ENCODE data around the gene ARHGAP6.

Gene ARHGAP6

DNA sequence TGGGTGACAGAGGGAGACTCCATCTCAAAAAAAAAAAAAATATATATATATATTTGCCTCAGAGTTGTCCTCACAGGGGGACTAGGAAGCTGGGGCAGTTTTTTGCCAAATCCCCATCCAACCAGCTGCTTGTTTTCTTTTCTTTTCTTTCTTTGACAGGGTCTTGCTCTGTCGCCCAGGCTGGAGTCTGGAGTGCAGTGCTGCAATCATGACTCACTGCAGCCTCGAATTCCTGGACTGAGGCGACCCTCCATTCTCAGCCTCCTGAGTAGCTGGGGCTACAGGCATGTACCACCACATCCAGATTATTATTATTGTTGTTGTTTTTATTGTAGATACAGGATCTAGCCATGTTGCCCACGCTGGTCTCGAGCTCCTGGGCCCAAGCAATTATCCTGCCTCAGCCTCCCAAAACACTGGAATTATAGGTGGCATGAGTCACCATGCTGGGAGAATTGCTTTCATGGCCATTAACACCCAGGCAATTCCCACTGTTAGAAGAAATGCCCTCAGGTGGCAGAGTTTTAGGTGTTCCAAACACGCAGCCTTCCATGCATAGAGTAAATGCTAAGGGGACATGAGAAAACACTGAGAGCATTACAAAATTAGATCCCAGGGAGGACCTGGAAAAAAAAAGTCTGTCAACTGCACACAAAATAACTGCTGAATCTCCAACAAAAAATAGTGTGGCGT is 98.0 kb downstream of the ARHGAP6 start:
- H3K36me3 Mint-ChIP-seq (ENCODE audit: low read depth): no peaks in the 10 kb centered on the region
- H3K27me3 Mint-ChIP-seq: no peaks in the 10 kb centered on the region
- H3K9me3 Mint-ChIP-seq: no peaks in the 10 kb centered on the region
- H3K4me1 Mint-ChIP-seq (ENCODE audit: low read depth): no peaks in the 10 kb centered on the region
- H3K4me3 Mint-ChIP-seq: no peak overlapping the region
- no peak overlapping the region for H3K27ac Mint-ChIP-seq

DNA sequence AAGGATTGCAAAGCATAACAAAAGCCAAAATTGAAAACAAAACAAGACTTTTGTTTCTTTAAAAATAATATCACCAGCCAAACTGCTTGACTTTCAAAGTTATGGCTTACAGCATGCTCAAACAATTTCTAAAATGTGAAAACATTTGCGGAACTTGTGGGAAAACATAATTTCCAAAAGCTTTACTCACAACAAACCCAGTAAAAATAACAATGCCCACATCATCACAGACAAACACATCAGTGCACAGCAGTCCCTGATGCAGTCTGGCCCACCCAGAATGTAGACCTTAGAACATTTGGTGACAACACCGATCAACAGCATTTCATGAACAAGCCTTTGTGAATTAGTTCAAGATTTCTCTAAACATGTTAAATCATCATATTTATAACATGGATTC is 98.9 kb downstream of the ARHGAP6 start:
- Mint-ChIP-seq H3K9me3 (no peaks in the 10 kb centered on the region), H3K27me3 (no peaks in the 10 kb centered on the region), H3K4me3 (no peak overlapping the region), H3K36me3 (ENCODE audit: low read depth) (no peaks in the 10 kb centered on the region), H3K4me1 (ENCODE audit: low read depth) (no peaks in the 10 kb centered on the region), H3K27ac (no peak overlapping the region)

DNA sequence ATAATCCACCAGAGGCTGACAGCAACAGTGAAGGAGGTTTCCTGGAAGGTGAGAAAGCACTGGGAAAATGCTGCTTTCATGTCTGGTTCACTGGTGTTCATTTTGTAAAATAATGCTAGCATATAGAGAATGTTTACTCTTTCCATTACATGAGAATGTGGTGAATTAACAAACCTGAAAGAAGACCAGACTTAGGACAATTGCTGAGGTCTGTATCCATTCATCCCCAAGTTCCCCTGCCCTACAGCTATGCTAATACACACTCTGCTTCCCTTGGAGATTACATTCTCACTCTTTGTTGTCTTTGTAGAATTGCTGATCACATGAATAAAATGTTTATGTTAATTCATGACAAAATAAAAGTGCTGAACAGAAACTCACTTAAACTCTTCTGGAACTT is 99.5 kb downstream of the ARHGAP6 start:
- no peak overlapping the region for H3K27ac Mint-ChIP-seq
- no peaks in the 10 kb centered on the region for H3K9me3 Mint-ChIP-seq
- no peaks in the 10 kb centered on the region for H3K36me3 Mint-ChIP-seq (ENCODE audit: low read depth)
- no peaks in the 10 kb centered on the region for H3K27me3 Mint-ChIP-seq
- no peak overlapping the region for H3K4me3 Mint-ChIP-seq
- H3K4me1 Mint-ChIP-seq (ENCODE audit: low read depth): no peaks in the 10 kb centered on the region

DNA sequence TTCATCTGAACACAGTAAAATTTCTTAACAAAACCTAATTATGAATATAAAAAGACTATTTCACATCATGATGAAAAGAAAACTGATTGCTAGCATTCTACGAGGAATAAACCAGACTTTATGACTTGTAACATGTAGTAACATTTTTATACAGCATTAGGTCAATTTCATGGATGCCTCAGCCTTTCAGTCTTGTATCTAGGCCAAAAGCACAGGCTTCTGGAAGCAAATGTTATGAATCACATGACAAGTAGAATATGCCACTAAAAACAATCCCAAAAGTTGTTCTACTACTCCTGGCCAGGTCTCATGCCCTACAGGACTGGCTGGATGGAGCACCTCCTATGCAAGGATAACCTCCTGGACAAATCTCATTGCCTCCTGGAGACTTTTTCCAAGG is 101.2 kb downstream of the ARHGAP6 start:
- no peak overlapping the region for H3K4me3 Mint-ChIP-seq
- H3K9me3 Mint-ChIP-seq: no peaks in the 10 kb centered on the region
- H3K4me1 Mint-ChIP-seq (ENCODE audit: low read depth): no peaks in the 10 kb centered on the region
- no peaks in the 10 kb centered on the region for H3K27me3 Mint-ChIP-seq
- H3K27ac Mint-ChIP-seq: no peak overlapping the region
- no peaks in the 10 kb centered on the region for H3K36me3 Mint-ChIP-seq (ENCODE audit: low read depth)

DNA sequence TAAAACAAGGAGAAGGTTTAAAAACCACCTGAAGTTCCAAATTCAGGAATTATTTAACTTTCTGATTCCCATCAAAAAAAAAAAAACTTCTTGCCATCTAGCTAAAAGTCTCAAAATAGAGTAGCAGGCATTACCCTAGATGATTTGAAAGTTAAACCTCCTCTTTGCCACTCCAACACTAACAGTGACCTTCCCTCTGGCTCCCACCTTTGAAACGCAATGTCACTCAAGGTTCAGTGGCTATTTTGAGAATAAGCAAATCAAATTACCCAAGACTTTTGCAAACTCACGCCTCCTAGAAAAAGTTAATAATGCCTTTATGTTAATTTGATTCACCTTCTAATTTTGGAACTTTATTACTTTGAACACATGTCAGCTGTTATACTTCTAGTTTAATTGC is 103.2 kb downstream of the ARHGAP6 start:
- no peak overlapping the region for H3K27ac Mint-ChIP-seq
- H3K4me1 Mint-ChIP-seq (ENCODE audit: low read depth): no peaks in the 10 kb centered on the region
- H3K36me3 Mint-ChIP-seq (ENCODE audit: low read depth): no peaks in the 10 kb centered on the region
- no peak overlapping the region for H3K4me3 Mint-ChIP-seq
- H3K27me3 Mint-ChIP-seq: no peaks in the 10 kb centered on the region
- H3K9me3 Mint-ChIP-seq: no peaks in the 10 kb centered on the region

DNA sequence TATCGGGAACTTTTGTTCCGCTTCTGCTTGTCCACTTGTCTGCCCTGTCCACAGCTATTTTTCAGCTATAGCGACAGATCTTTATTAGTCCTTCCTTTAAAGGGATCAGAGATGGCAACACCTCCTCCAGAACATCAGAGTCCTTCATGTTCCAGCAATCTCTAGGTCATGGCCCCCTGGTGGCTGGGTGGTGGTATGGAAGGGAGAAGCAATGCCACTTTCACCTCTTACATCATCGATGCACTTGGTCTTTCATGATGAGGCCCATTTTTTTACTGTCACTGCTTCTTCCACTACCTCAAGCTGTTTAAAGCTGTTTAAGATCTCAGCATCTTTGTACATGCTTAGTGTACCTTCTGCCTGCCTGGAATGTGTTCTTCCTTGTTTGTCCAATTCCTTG is 106.7 kb downstream of the ARHGAP6 start:
- no peaks in the 10 kb centered on the region for H3K36me3 Mint-ChIP-seq (ENCODE audit: low read depth)
- H3K9me3 Mint-ChIP-seq: no peaks in the 10 kb centered on the region
- H3K27ac Mint-ChIP-seq: no peak overlapping the region
- no peaks in the 10 kb centered on the region for H3K27me3 Mint-ChIP-seq
- no peaks in the 10 kb centered on the region for H3K4me1 Mint-ChIP-seq (ENCODE audit: low read depth)
- no peak overlapping the region for H3K4me3 Mint-ChIP-seq

DNA sequence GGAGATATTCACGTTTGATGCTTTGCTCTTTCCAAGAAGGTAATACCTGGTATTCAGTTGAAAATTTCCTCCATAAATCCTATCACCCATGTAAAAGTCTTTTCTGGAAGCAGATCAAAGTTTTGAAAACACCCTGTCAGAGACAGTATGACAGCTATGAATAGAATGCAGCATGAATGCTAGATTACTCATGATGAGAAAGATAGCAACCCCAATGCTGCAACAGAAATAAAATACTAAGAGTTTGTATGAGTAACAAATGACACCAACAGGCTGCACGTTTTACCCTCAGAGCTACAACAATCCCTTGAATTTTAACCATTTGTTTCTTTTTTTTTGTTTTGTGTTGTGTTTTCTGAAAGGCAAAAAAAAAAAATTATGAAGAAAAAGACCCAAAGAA is 108.6 kb downstream of the ARHGAP6 start:
- H3K4me3 Mint-ChIP-seq: no peak overlapping the region
- no peaks in the 10 kb centered on the region for H3K27me3 Mint-ChIP-seq
- no peaks in the 10 kb centered on the region for H3K4me1 Mint-ChIP-seq (ENCODE audit: low read depth)
- H3K36me3 Mint-ChIP-seq (ENCODE audit: low read depth): no peaks in the 10 kb centered on the region
- no peaks in the 10 kb centered on the region for H3K9me3 Mint-ChIP-seq
- H3K27ac Mint-ChIP-seq: no peak overlapping the region

DNA sequence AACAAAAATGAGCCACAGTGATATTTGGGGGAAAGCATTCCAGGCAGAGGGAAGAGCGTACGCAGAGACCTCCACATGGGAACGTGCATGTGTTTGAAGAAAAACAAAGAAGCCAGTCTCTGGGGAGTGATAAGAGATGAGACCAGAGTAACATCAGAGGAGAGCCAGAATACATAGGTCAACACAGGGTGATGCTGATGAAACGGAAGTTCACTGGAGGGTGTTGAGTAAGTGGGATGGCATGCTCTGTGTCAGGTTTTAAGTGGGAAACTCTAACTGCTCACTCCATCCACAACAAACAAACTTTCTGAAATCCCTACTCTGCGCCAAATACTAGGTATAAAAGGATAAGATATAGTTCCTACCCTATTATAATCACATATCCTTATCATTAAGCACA is 110.0 kb downstream of the ARHGAP6 start:
- H3K36me3 Mint-ChIP-seq (ENCODE audit: low read depth): no peaks in the 10 kb centered on the region
- H3K4me1 Mint-ChIP-seq (ENCODE audit: low read depth): no peaks in the 10 kb centered on the region
- no peak overlapping the region for H3K27ac Mint-ChIP-seq
- no peaks in the 10 kb centered on the region for H3K27me3 Mint-ChIP-seq
- H3K4me3 Mint-ChIP-seq: no peak overlapping the region
- H3K9me3 Mint-ChIP-seq: no peaks in the 10 kb centered on the region

DNA sequence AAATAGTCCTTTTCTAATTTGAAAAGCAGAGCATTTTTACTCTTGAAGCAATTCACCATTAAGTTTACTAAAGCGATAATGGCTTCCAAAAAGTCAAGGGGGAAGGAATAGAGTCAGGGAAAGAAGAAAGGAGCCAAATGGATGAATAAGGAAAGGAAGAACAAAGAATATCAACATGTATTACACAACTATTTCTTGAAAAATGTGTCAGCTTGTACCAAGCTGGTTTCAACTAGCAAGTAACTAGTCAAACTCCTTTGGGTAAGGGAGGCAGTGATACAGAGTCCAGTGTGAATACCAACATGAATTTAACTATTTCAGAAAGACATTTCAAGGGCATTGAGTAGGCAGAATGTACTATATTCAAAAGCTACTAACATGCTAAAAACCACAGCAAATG is 112.1 kb downstream of the ARHGAP6 start:
- Mint-ChIP-seq H3K4me3 (no peak overlapping the region), H3K27me3 (peaks cover 3% of the 10 kb centered on the region), H3K36me3 (ENCODE audit: low read depth) (no peaks in the 10 kb centered on the region), H3K9me3 (no peaks in the 10 kb centered on the region), H3K4me1 (ENCODE audit: low read depth) (no peaks in the 10 kb centered on the region), H3K27ac (no peak overlapping the region)

DNA sequence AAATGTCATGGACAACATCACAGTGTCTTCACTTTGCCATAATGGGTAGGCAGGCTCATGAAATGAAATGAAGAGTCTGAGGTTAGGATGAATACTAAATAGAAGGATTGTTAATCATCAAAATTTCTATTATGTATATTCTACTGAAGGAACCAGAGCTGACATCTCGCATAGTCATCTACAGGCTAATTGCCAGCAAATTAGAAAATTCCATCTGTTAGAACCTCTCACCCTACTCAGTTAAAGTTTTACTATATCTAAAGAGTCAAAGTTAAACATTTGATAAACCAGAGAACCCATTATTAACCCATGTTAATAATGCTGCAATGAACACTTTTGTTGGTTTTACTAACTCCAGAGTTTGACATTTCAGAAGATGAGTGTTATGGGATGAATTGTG is 114.6 kb downstream of the ARHGAP6 start:
- Mint-ChIP-seq H3K4me1 (ENCODE audit: low read depth) (no peaks in the 10 kb centered on the region), H3K27ac (no peak overlapping the region), H3K36me3 (ENCODE audit: low read depth) (no peaks in the 10 kb centered on the region), H3K4me3 (no peak overlapping the region), H3K27me3 (peaks cover 3% of the 10 kb centered on the region), H3K9me3 (no peaks in the 10 kb centered on the region)

DNA sequence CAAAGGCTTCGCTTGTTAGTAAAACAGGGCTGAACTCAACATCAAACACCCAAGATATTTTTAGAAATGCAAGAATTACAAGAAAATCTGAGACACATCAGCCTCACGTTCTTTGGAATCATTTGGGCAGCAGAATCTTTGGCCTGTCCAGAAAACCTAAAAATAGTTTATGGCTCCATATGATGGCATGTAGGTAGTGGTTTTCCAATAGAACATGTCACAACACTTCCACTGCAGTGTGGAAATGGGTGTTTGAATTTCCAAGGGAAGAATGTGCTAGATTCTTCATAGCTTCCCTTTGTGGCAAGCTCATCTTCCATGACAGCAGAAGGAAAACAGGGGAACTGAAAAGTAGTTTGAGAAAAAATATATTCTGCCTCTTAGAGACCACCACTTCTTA is 118.8 kb downstream of the ARHGAP6 start:
- H3K4me3 Mint-ChIP-seq: no peak overlapping the region
- no peaks in the 10 kb centered on the region for H3K9me3 Mint-ChIP-seq
- H3K4me1 Mint-ChIP-seq (ENCODE audit: low read depth): no peaks in the 10 kb centered on the region
- H3K36me3 Mint-ChIP-seq (ENCODE audit: low read depth): no peaks in the 10 kb centered on the region
- H3K27me3 Mint-ChIP-seq: peaks cover 3% of the 10 kb centered on the region
- H3K27ac Mint-ChIP-seq: no peak overlapping the region

DNA sequence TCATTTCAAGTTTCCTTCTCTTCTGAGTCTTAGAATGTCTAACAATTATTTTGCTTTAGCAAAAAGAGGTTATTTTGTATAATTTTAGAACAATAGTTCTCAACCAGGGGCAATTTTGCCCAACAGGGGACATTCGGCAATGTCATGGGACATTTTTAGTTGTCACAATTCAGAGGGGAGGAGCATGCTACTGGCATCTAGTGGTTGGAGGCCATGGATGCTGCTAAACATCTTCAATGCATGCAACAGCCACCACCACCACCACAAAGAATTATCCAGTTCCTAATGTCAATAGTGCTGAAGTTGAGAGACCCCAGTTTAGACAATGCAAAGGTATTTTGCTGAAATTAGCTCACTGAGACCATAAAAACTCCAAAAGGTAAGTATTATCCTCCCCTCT is 122.5 kb downstream of the ARHGAP6 start:
- Mint-ChIP-seq H3K4me3 (no peak overlapping the region), H3K9me3 (no peaks in the 10 kb centered on the region), H3K36me3 (ENCODE audit: low read depth) (no peaks in the 10 kb centered on the region), H3K4me1 (ENCODE audit: low read depth) (no peaks in the 10 kb centered on the region), H3K27ac (no peak overlapping the region), H3K27me3 (no peaks in the 10 kb centered on the region)

DNA sequence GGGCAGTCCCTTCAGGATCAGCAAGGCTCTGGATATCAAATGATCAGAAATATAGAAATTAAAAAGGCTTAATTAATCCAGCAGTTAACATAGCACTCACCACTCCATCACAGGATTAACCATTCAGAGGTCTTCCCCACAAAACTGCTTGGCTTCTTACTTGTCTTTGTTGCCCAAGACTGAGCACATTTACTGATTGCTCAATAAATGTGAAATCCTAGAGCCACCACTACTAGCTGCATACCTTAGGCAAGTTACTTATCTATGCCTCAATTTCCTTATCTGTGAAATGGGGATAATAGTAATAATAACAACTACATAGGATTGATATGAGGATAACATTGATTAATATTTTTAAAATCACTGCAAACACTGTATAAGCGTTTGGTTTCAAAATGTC is 124.2 kb downstream of the ARHGAP6 start:
- H3K9me3 Mint-ChIP-seq: no peaks in the 10 kb centered on the region
- no peaks in the 10 kb centered on the region for H3K4me1 Mint-ChIP-seq (ENCODE audit: low read depth)
- H3K27me3 Mint-ChIP-seq: no peaks in the 10 kb centered on the region
- no peak overlapping the region for H3K27ac Mint-ChIP-seq
- H3K36me3 Mint-ChIP-seq (ENCODE audit: low read depth): no peaks in the 10 kb centered on the region
- no peak overlapping the region for H3K4me3 Mint-ChIP-seq

DNA sequence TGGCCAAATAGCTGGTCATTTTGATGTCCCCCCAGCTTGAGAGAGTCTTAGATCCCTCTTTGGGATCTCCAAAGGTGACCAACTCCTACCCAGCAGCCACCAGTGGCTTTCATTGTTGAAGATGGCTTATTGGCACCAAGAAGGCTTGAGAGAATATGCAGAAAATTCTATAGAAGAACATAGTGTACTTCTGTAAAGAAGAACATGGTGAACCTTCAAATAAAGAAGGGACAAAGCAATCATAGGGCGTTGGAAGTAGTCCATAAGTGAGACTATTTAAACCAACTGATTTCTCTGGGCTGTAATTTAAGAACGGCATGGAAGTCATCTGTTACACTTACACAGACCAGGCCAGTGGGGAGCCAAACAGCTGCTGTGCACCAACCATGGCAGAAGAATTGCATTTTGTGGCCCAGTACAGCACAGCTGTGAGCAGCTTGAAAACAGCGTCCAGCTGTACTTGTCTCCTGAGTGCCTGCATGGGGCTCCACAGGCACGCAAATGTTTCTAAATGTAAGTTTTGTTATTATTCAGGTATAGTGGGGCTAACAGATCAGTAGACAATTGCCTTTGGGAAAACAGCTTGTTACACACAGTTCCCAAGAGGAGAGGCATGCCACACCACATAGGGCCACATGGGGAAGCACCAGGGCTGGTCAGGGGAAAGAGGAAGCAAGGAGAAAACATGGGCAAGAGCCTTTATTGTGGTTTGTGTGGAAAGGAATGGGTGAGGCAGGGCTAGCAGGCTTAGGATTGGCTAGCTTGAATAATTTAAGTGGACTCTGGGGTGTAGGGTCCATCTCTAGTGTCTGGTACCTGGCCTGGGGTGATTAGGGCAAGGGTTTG is 125.0 kb downstream of the ARHGAP6 start:
- H3K27me3 Mint-ChIP-seq: no peaks in the 10 kb centered on the region
- H3K4me3 Mint-ChIP-seq: no peak overlapping the region

DNA sequence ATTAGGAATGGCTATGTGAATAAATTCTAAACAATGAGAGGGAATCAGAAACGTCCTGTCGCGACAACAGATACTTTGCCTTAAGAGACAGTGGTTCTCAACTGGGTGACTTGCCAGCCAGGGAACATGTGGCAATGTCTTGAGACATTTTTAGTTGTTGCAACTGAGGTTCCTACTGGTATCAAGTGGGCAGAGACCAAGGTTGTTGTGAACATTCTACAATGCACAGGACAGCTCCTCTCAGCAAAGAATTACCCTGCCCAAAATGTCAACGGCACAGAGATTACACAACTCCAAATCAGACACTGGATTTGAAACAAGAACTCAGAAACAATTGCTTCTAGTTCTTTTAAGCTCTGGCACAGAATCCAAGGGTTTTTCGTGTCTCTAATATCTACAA is 128.6 kb downstream of the ARHGAP6 start:
- Mint-ChIP-seq H3K4me3 (no peak overlapping the region), H3K27ac (no peak overlapping the region), H3K36me3 (ENCODE audit: low read depth) (no peaks in the 10 kb centered on the region), H3K4me1 (ENCODE audit: low read depth) (no peaks in the 10 kb centered on the region), H3K27me3 (no peaks in the 10 kb centered on the region), H3K9me3 (no peaks in the 10 kb centered on the region)

More for the DNA sequence above, 125.0 kb downstream of the ARHGAP6 start:
- Mint-ChIP-seq H3K27ac (no peak overlapping the region), H3K36me3 (ENCODE audit: low read depth) (no peaks in the 10 kb centered on the region), H3K9me3 (no peaks in the 10 kb centered on the region), H3K4me1 (ENCODE audit: low read depth) (no peaks in the 10 kb centered on the region)

All from stimulated activated naive CD8-positive, alpha-beta T cell treated with anti-CD3 and anti-CD28 coated beads, Interleukin-15, Interleukin-2, amounts not matched to agents 100 ng/mL and 50 ng/mL, for 24 hours (primary cell).